ENCODE data around the gene NUP188. TPM values are rescaled to one million over a fixed set of nuclear protein-coding genes. Genes with fewer than 3 reads are reported as not detected.

NUP188 gene
- total RNA-seq, 1 donor from 2014 or later, result 63.6 TPM

Other genes with a start within 250 kb of the NUP188 start
- gene PKN3, start 245.2 kb upstream of the NUP188 start, total RNA-seq (ENCODE audit: unreplicated experiment), result 4.3 TPM
- gene ZDHHC12, start 223.6 kb upstream of the NUP188 start, total RNA-seq (ENCODE audit: unreplicated experiment), result 18.2 TPM
- gene ZER1, start 175.8 kb upstream of the NUP188 start, total RNA-seq (ENCODE audit: unreplicated experiment), result 38.0 TPM
- gene TBC1D13, start 160.4 kb upstream of the NUP188 start, total RNA-seq (ENCODE audit: unreplicated experiment), result 25.6 TPM
- gene ENDOG, start 129.2 kb upstream of the NUP188 start, total RNA-seq (ENCODE audit: unreplicated experiment), result 35.9 TPM
- 22.3 TPM for gene SPOUT1, start 117.9 kb upstream of the NUP188 start, total RNA-seq (ENCODE audit: unreplicated experiment)
- gene KYAT1, start 65.7 kb upstream of the NUP188 start, total RNA-seq (ENCODE audit: unreplicated experiment), result 19.5 TPM
- gene LRRC8A, start 65.6 kb upstream of the NUP188 start, total RNA-seq (ENCODE audit: unreplicated experiment), result 93.0 TPM
- 4.4 TPM for gene PHYHD1, start 26.7 kb upstream of the NUP188 start, total RNA-seq (ENCODE audit: unreplicated experiment)
- gene DOLK, start 96 bp upstream of the NUP188 start, total RNA-seq (ENCODE audit: unreplicated experiment), result 16.6 TPM
- gene SH3GLB2, start 80.6 kb downstream of the NUP188 start, total RNA-seq (ENCODE audit: unreplicated experiment), result 143 TPM
- 40.2 TPM for gene MIGA2, start 88.9 kb downstream of the NUP188 start, total RNA-seq (ENCODE audit: unreplicated experiment)
- gene DOLPP1, start 133.4 kb downstream of the NUP188 start, total RNA-seq (ENCODE audit: unreplicated experiment), result 44.2 TPM
- gene CRAT, start 163.1 kb downstream of the NUP188 start, total RNA-seq (ENCODE audit: unreplicated experiment), result 95.8 TPM
- 166 TPM for gene PTPA, start 163.7 kb downstream of the NUP188 start, total RNA-seq (ENCODE audit: unreplicated experiment)
- gene IER5L, start 230.6 kb downstream of the NUP188 start, total RNA-seq (ENCODE audit: unreplicated experiment), result 36.0 TPM

All from glutamatergic neuron (in vitro differentiated cells).